Activated T-helper 1 cell treated with anti-CD3 and anti-CD28 coated beads, Interleukin-2, amount 50 U/mL, for 16 hours (primary cell): ENCODE results near the gene SPIN2A.
A peak's percentile ranks its signal among the peaks of the same experiment; 100 is the strongest.
"Not testable (repeated sequence)": the region's sequence is repeated elsewhere in the genome, so short reads cannot be mapped to it uniquely, and the experiment has no call there.

Experiments
- DNase-seq, 2 donors: peaks; one replicate each; pipeline ENCODE4 v3.0.0-alpha.2; 2020; ENCODE audit warnings: low read depth in 1 of 2, low spot score in 1 of 2

SPIN2A gene

GRCh38 chrX:57137073-57137472, at the start of gene SPIN2A:
Gene SPIN2A, minus strand, starts transcription at chrX:57137397. Its CDS starts 800 bp downstream, at chrX:57136597.
- not testable (repeated sequence) for DNase-seq

- no peak for DNase-seq
Observed at GRCh38 chrX:57178605-57179004, 41.4 kb upstream of the SPIN2A start.

GRCh38 chrX:57177070-57177469, 39.9 kb upstream of the SPIN2A start:
- DNase-seq = no peak

- DNase-seq = no peak
Observed at GRCh38 chrX:57172544-57172943, 35.3 kb upstream of the SPIN2A start.

GRCh38 chrX:57156397-57157049, 19.3 kb upstream of the SPIN2A start:
- no peak for DNase-seq

GRCh38 chrX:57155171-57155570, 18.0 kb upstream of the SPIN2A start:
- no peak for DNase-seq

- DNase-seq = not testable (repeated sequence)
Observed at GRCh38 chrX:57152222-57152621, 15.0 kb upstream of the SPIN2A start.

GRCh38 chrX:57138674-57139073, 1.5 kb upstream of the SPIN2A start:
- DNase-seq = no peak

GRCh38 chrX:57137501-57137900, 304 bp upstream of the SPIN2A start:
- no peak for DNase-seq

- not testable (repeated sequence) for DNase-seq
Observed at GRCh38 chrX:57136589-57136988, 608 bp downstream of the SPIN2A start.

GRCh38 chrX:57135287-57135686, 1.9 kb downstream of the SPIN2A start:
- DNase-seq = no peak

- no peak for DNase-seq
Observed at GRCh38 chrX:57134702-57135101, 2.5 kb downstream of the SPIN2A start.

GRCh38 chrX:57133706-57134105, 3.5 kb downstream of the SPIN2A start:
- no peak for DNase-seq

- DNase-seq = not testable (repeated sequence)
Observed at GRCh38 chrX:57133284-57133683, 3.9 kb downstream of the SPIN2A start.

- no peak for DNase-seq
Observed at GRCh38 chrX:57132046-57132445, 5.2 kb downstream of the SPIN2A start.

GRCh38 chrX:57121816-57122215, 15.4 kb downstream of the SPIN2A start:
- no peak for DNase-seq

- peak; percentile 42 to 55 for DNase-seq
Observed at GRCh38 chrX:57121162-57121755, 15.9 kb downstream of the SPIN2A start, which contains the start of gene SPIN2B. Gene SPIN2B, minus strand, starts transcription at chrX:57121548.

- DNase-seq = not testable (repeated sequence)
Observed at GRCh38 chrX:57120619-57121161, 16.5 kb downstream of the SPIN2A start.

- no peak for DNase-seq
Observed at GRCh38 chrX:57119416-57119815, 17.8 kb downstream of the SPIN2A start.

- not testable (repeated sequence) for DNase-seq
Observed at GRCh38 chrX:57117566-57117965, 19.6 kb downstream of the SPIN2A start.

GRCh38 chrX:57104921-57105398, 32.2 kb downstream of the SPIN2A start:
- DNase-seq = no peak

- DNase-seq = no peak
Observed at GRCh38 chrX:57104406-57104805, 32.8 kb downstream of the SPIN2A start.
